GM13976 (cell line): ENCODE results near the gene TAF4.
"Not testable (repeated sequence)": the region's sequence is repeated elsewhere in the genome, so short reads cannot be mapped to it uniquely, and the experiment has no call there.

Experiments used
- DNase-seq: peaks from one replicate; pipeline ENCODE4 v3.0.0; 2012; ENCODE audit warnings: low spot score
- CTCF ChIP-seq: IDR thresholded peaks from 2 replicates; pipeline ENCODE4 v1.5.1; 2012; ENCODE audit warnings: borderline replicate concordance, mild to moderate bottlenecking; ENCODE audit not compliant: insufficient read depth; ENCODE audit errors: extremely low read depth, missing control alignments, control extremely low read depth
- in situ Hi-C: fragments of 300-500 bp; cut with MboI; formaldehyde crosslinking; loops from one replicate; pipeline ENCODE4 v1.12.0; 2022; ENCODE audit warnings: low sequenced_read_pairs, mixed read lengths, inconsistent platforms; ENCODE audit not compliant: unreplicated experiment

Gene TAF4

GRCh38 chr20:62089393-62089792 lies 23.7 kb upstream of the TAF4 start:
- no peak for DNase-seq
- no peak for TF ChIP-seq CTCF
- in situ Hi-C loops: no loop called here

GRCh38 chr20:62088258-62089127 lies 22.8 kb upstream of the TAF4 start:
- no peak for TF ChIP-seq CTCF
- no peak for DNase-seq
- in situ Hi-C loops: no loop called here

- no peak for TF ChIP-seq CTCF
- in situ Hi-C loops: no loop called here
- DNase-seq: no peak
Observed at GRCh38 chr20:62087632-62088031, 22.0 kb upstream of the TAF4 start.

- in situ Hi-C loops: no loop called here
- DNase-seq: no peak
Observed at GRCh38 chr20:62087227-62087626, 21.5 kb upstream of the TAF4 start.

GRCh38 chr20:62085206-62085605 lies 19.5 kb upstream of the TAF4 start:
- no peak for TF ChIP-seq CTCF
- in situ Hi-C loops: no loop called here
- DNase-seq: no peak

More at GRCh38 chr20:62087227-62087626, 21.5 kb upstream of the TAF4 start:
- TF ChIP-seq CTCF: no peak

- DNase-seq, in situ Hi-C loops: not testable (repeated sequence)
Observed at GRCh38 chr20:62084224-62084623, 18.5 kb upstream of the TAF4 start.

- in situ Hi-C loops: no loop called here
- TF ChIP-seq CTCF: no peak
- DNase-seq: no peak
Observed at GRCh38 chr20:62083312-62083711, 17.6 kb upstream of the TAF4 start.
